ENCODE measurements around the gene GMCL1.

The GMCL1 gene

GRCh38 chr2:69926849-69927515 lies 97.5 kb downstream of the GMCL1 start:
- no peak overlapping the region for H2AFZ ChIP-seq (ENCODE audit: low read length, unreplicated experiment)

More at GRCh38 chr2:69926849-69927515, 97.5 kb downstream of the GMCL1 start:
- Histone ChIP-seq H3K27ac (ENCODE audit: low read depth, low read length) (no peak overlapping the region), H3K4me3 (ENCODE audit: low read depth, low read length) (no peak overlapping the region), H3K79me2 (ENCODE audit: control insufficient read depth, insufficient read depth, low read length, unreplicated experiment) (no peaks in the 10 kb centered on the region), H3K36me3 (ENCODE audit: insufficient read depth, low read length) (peaks cover 10% of the 10 kb centered on the region), H3K4me1 (ENCODE audit: control insufficient read depth, insufficient read depth, low read length, unreplicated experiment) (peaks cover 4% of the 10 kb centered on the region), H3K27me3 (ENCODE audit: insufficient read depth, low read length) (no peaks in the 10 kb centered on the region)
